Measurements from ENCODE around the gene HOXA2.
A peak's percentile ranks its signal among the peaks of the same experiment; 100 is the strongest.

HOXA2 gene

DNA sequence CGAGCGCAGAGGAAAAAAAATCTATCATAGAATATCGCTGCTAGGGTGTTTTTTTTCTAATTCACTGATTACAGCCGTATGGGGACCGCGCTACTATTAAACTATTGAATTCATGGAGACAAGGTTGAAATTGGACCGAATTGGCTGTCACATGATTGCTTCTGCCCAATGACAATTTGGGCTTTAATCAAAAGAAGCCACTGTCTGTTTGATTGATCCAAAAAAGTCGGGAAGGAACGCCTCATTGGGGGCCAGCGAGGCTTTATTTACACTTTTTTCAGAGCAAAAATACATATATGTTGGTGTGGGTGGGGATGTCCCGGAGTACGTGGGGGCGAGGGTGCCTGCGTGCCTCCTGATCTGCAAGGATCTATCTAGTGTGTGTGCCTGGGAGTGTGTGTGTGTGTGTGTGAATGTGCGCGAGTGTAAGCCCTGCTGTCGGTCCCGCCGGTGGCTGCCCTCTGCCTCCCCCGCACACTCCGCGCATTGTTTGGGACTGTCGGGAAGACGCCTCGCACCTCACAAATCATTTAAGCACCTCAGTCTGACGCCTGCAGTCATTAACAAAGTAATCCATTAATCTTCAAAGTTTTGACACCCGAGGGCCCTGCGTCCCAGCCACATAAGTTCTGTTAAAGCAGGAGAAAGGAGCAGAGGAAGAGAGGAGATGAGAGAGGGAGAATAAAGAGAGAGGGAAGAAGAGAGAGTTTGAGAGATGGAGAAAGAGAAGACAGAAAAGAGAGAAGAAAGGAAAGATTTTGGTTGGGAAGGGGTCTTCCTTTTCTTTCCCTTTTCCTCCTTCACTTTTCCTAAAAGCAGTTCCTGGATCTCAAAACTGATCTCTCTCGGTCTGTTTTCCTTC, at the start of gene HOXA2:
Gene HOXA2 (minus strand): TSS at position 103 of the 862 bp plus-strand sequence. CDS start 183 bp downstream, outside the sequence.
- no peak for DNase-seq (ENCODE audit: low spot score)

DNA sequence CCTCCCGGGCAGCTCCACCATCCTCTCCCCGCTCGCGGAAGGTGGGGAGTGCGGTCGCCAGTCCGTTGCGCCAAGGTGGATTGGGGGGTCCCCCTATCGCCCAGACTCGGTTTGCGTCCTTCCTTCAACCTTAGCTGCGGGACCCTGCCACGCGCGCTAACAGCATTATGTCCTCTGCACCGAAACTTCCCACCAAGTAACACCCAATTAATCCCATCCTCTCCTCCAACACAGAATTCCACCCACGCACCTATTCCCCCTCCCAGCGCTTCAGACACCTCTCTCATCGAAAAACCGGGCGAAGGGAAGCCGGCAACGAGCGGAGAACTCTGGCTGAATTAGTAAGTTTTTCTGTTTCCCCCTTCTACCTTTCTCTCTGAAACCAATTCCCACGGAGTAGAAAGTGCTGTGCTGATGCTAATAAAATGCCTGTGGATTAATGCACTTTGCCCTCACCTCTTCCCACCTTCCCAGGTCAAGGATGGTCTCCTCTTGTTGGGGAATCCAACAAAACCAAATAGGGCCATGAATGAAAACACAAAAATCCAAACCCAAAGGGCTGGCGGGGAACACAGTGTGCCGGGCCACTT, 49.0 kb upstream of the HOXA2 start:
- DNase-seq (ENCODE audit: low spot score): no peak

DNA sequence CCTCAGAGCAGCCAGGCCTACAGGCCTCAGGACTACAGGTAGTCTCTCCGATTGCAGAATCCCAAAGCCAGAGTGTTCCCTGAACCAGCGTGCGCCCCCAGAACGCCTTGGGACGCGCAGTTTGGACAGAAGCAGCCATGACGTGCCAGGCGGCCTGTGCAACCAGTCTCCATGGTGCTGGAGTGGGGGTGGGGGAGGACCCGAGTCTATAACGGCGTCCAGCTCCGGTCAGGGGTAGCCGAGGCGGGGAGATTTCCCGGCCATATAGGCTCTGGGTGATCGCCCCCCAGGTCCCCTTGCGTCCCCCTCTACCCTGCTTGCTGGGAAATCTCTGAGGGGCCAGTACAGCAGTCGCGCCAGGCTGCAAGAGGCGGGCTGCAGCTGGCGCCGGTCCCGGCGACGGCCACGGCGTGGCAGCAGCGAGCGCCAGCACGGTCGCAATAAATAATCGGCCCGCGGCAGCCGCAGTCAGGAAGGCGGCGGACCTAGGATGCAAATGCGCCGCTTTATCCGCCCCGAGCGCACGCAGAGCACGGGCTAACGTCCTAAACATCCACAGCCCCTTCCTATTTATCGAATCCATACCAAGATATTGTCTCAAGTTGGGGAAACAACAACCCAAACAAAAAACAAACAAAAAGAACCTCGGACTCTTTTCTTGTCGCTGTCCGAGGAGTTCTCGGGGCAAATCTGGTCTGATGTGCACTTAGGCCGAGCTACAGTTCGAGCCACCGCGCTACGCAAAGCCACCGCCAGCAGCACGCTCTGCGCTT, 48.3 kb upstream of the HOXA2 start:
- DNase-seq (ENCODE audit: low spot score): peak; percentile 95

DNA sequence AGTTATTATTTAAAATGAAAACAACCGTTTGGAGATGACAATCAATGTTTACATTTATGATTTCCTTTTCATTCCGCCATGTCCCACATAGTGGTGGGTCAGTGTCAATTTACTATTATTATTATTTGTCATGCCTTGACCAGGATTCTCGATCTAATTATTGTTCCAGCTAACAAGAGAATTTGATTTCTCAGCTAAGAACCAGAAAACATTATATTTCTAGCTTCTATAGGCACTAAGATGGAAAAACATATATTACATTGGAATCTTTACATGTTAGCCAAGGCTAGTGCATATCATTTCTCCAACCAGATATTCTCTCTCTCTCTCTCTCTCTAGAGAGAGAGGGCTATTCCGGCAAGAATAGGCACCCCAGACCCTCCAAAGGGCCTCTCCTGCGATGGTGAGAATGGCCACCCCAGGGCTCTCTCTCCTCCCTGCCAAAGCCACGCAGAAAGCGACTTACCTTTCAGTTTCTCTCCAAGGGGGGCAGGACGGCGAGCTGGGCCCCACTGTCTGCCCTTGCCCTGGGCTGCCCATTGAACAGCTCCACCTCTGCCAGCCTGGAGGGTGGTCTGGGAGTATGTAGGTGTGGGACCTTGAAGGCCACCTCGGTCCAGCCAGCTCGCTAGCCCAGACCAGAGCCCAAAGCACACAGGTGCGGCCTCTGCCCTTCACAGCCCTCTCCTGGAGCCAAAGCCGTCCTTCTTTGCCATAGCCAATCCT, 47.5 kb upstream of the HOXA2 start:
- DNase-seq (ENCODE audit: low spot score): no peak

DNA sequence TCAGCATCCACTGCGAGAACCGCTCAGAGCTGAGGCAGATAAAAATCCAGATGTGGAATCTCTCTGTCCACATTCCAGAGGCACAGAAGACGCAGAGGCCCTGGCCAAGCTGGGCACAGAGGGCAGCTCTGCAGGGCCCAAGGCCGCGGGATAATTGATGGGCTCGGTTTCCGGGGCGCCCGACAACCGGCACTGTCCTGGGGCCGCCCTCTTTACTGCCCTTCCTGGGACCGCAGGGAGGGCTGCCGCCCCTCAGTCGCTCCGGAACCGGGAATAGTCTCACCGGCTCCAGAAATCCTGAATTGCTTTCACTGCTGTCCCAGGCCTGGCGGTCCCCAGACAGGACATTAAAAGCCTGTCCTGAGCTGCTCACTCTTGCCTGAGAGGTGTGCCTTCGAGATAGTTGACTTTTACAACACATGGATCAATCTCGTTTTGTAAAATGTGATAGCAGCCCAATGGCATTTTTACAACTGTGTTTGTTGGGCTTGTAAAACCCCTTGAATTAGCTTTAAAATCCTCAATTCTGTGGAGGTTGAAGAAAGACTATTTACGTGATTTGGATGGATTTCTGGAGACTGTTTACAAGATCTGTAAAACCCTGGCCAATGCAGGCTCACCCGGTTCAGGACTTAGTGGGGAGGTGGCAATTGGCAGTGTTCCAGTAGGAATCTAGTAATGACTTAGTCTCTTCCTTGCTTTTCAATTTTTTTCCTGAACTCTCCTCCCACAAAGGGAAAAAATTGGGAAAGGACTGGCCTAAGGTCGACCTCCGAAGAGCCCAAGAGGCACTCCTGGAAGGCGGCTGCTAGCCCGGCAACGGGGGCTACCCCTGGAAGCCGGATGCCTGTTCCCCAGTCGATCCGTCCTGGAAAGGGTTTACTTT, 46.5 kb upstream of the HOXA2 start:
- no peak for DNase-seq (ENCODE audit: low spot score)

- DNase-seq (ENCODE audit: low spot score): no peak
Measured at GRCh38 chr7:27148031-27148755, 45.7 kb upstream of the HOXA2 start.

DNA sequence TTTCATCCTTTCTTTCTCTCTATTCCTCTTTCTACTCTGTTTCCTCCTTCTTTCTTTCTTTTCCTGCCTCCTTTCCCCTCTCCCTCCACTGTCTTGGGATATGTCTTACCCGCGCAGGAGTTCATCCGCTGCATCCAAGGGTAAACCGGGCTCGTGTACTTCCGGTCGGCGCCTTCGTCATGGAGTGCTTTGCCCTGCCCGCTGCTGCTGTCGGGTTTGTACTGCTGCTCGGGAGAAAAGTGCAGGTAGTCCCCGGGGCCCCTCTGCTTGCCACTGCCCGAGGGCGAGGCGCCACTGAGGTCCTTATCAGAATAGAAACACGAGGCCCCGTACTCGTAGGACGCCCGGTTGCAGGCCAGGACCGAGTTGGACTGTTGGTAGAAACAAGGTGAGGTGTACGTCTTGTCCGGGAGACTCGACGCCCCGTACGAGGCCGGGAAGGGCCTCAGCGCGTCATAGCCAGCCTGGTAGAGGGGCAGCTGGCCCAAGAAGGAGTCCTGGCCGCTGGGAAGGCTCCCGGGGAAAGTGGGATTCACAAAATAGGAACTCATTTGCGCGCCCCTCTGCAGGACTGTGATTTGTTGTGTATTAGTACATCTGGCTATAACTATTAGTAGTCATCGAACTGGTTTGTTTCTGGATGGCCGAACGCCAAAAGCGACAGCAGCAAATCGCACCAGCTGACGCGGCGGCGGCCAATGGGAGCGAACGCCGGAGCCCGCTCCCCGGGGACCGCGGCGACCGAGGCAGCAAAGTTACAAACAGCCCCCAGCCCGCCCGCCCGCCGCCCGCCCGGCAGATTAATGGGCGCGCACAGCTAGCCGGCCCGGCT, 44.9 kb upstream of the HOXA2 start, which contains the start of gene HOXA6:
Gene HOXA6 (minus strand): TSS at position 576 of the 832 bp plus-strand sequence. CDS start 25 bp downstream, at position 551.
- no peak for DNase-seq (ENCODE audit: low spot score)

GRCh38 chr7:27146491-27147198, 44.2 kb upstream of the HOXA2 start:
- no peak for DNase-seq (ENCODE audit: low spot score)

- DNase-seq (ENCODE audit: low spot score): no peak
Measured at GRCh38 chr7:27145914-27146412, 43.5 kb upstream of the HOXA2 start.

DNA sequence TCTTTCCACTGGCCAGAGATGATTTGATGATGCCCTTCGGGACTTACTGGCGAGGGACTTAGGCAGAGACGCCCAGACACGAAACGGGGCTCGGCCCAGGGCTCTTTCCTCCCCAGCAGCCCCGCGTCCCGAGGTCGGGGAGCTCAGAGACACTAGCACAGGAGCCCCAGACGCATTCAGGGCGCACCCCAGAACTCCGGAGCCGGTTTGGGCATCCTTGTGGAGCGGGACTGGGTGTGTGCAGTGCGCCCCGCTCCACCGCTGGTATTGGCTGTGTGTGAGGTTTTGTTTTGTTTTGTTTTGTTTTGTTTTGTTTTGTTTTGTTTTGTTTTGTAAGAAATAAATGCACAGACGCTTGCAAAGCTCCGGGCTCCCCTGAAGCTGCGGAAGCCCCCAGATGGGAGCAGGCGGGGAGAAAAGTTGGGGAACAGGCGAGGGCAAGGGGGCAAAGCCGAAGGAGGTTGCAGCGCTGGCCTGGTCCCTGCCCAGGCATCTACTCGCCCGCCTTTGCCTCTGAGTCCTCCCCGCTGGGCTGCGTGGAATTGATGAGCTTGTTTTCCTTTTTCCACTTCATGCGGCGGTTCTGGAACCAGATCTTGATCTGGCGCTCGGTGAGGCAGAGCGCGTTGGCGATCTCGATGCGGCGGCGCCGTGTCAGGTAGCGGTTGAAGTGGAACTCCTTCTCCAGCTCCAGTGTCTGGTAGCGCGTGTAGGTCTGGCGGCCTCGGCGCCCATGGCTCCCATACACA, 42.9 kb upstream of the HOXA2 start:
- no peak for DNase-seq (ENCODE audit: low spot score)

- no peak for DNase-seq (ENCODE audit: low spot score)
Measured at GRCh38 chr7:27144781-27145164, 42.3 kb upstream of the HOXA2 start.

DNA sequence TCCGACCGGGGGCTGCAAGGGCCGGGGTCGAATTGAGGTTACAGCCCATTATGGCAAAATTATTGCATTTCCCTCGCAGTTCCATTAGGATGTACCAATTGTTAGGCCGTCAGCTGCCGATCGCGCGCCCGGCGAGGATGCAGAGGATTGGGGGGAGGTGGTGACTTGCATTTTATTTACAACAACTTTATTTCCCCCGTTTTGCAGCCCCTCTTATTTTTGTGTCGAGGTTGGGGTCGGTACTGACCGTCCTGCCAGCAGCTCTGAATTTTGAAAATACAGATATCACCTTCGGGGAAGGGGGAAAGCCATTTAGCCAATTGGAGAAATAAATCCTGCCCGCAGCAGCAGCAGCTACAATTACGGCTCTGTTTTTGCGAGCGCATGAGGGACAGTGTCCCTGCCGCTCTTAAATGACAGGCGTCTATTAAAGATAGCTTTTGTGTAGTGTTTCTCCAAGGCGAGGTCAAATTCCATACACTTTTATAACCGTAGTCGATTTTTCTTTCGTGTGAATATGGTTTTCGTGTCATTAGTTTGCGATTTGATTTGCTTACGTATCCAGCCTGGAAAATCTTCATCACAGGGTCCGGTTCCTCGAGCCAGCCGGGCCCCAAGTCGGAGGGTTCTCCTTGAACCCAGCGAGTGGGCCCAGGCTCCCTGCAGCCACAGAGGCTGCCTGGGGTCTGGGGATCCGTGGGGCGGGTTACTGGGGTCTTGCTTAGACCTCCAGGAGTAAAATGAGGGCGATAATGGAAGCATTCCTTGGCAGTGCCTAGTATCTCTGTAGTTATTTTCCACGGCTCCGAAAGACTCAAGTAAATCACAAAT, 41.7 kb upstream of the HOXA2 start:
- DNase-seq (ENCODE audit: low spot score): no peak

GRCh38 chr7:27143023-27143949, 40.8 kb upstream of the HOXA2 start, which contains the start of gene HOXA5:
TSS of gene HOXA5 (minus strand) at chr7:27143681. CDS start at chr7:27143607, 74 bp downstream.
- DNase-seq (ENCODE audit: low spot score): peak; percentile 99

DNA sequence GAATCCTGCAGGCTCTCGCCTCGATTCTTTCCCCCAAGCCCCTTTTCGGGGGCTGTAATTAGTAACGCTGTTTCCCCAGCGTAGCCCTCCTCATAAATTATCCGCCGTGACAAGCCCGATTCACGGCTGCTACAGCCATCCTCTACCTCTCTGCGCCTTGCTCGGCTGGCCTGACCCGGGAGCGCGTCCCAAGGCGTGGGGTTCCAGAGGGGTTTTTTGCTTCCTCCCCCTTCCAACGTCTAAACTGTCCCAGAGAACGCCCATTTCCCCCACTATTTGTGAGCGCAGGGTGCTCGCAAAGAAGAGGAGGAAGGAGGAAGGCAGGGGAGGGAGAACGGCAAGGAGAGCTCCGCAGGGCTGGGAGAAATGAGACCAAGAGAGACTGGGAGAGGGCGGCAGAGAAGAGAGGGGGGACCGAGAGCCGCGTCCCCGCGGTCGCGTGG, 40.1 kb upstream of the HOXA2 start:
- peak; percentile 60 for DNase-seq (ENCODE audit: low spot score)

- DNase-seq (ENCODE audit: low spot score): peak; percentile 96
Measured at GRCh38 chr7:27141923-27142579, 39.6 kb upstream of the HOXA2 start.

All from HuH-7.5 (cell line).